Kidney epithelial cell (primary cell): ENCODE measurements around the gene ZNF350. TPM values are rescaled to one million over a fixed set of nuclear protein-coding genes. Genes with fewer than 3 reads are reported as not detected.

Experiments used
- DNase-seq: peaks from one replicate; pipeline ENCODE4 v3.0.0-alpha.2; 2010; ENCODE audit warnings: low read depth
- H3K27me3 ChIP-seq: 2 replicates; pipeline ENCODE4 v1.6.0; 2011; ENCODE audit warnings: low read length; ENCODE audit not compliant: control insufficient read depth, insufficient read depth
- H3K36me3 ChIP-seq: 2 replicates; pipeline ENCODE4 v1.5.1; 2011; ENCODE audit warnings: low read length; ENCODE audit not compliant: control insufficient read depth, insufficient read depth
- H3K4me3 ChIP-seq: 2 replicates; pipeline ENCODE4 v1.5.1; 2011; ENCODE audit warnings: low read depth, mild to moderate bottlenecking, control low read depth, low read length
- CTCF ChIP-seq: IDR thresholded peaks from 2 replicates; pipeline ENCODE4 v1.5.1; 2011; ENCODE audit warnings: mild to moderate bottlenecking, moderate library complexity, low read length, control low read depth, inconsistent platforms; ENCODE audit not compliant: insufficient read depth, poor library complexity, severe bottlenecking
- total RNA-seq: library from RNA; depleted of rRNA; stranded (reverse); fragments of >200 nt; gene quantifications from 2 replicates; pipeline ENCODE4 v1.2.3, GENCODE V29; 2015

The ZNF350 gene
- total RNA-seq, 1 donor from 2014 or later: 10.4 TPM

- no peak for DNase-seq
Observed at GRCh38 chr19:52022193-52022592, 35.6 kb upstream of the ZNF350 start.

GRCh38 chr19:52020506-52020905 lies 33.9 kb upstream of the ZNF350 start:
- no peak for TF ChIP-seq CTCF
- H3K36me3 ChIP-seq: peaks cover 7% of the 10 kb centered on the region

More at GRCh38 chr19:52022193-52022592, 35.6 kb upstream of the ZNF350 start:
- Histone ChIP-seq H3K27me3 (no peaks in the 10 kb centered on the region), H3K4me3 (no peak overlapping the region), H3K36me3 (peaks cover 2% of the 10 kb centered on the region)
- TF ChIP-seq CTCF: no peak

GRCh38 chr19:52010674-52011073 lies 24.0 kb upstream of the ZNF350 start:
- Histone ChIP-seq H3K4me3 (no peak overlapping the region), H3K27me3 (no peaks in the 10 kb centered on the region), H3K36me3 (no peaks in the 10 kb centered on the region)
- no peak for TF ChIP-seq CTCF
- no peak for DNase-seq

More at GRCh38 chr19:52020506-52020905, 33.9 kb upstream of the ZNF350 start:
- Histone ChIP-seq H3K27me3 (no peaks in the 10 kb centered on the region), H3K4me3 (no peak overlapping the region)
- no peak for DNase-seq

- Histone ChIP-seq H3K4me3 (peak within 1 kb of the TSS; percentile 91), H3K36me3 (no peaks in the 10 kb centered on the region), H3K27me3 (no peaks in the 10 kb centered on the region)
- no peak for TF ChIP-seq CTCF
- DNase-seq: peak; percentile 34
Observed at GRCh38 chr19:52007806-52008557, 21.3 kb upstream of the ZNF350 start, which contains the start of gene ZNF615. Gene ZNF615, minus strand, starts transcription at chr19:52008211. Its CDS starts 4,500 bp downstream, at chr19:52003711.

- TF ChIP-seq CTCF: no peak
- H3K36me3 ChIP-seq: no peaks in the 10 kb centered on the region
- no peaks in the 10 kb centered on the region for H3K27me3 ChIP-seq
- no peak for DNase-seq
- H3K4me3 ChIP-seq: peak overlapping the region; percentile 91
Observed at GRCh38 chr19:52007451-52007805, 20.8 kb upstream of the ZNF350 start.
